Natural killer cell (primary cell): ENCODE results near the gene SLC25A1. TPM values are rescaled to one million over a fixed set of nuclear protein-coding genes. Genes with fewer than 3 reads are reported as not detected.

ENCODE experiments used
- ATAC-seq, 3 donors: fragments of 150-1000 bp in 2 of 3; fragments of 200-7000 bp in 1 of 3; cut with Tn5 transposase; 1 replicate in 1 of 3; 2 replicates in 2 of 3; pipeline ENCODE4 v1.10.0; 2021; ENCODE audit warnings: mild to moderate bottlenecking in 2 of 3, moderate library complexity in 2 of 3
- DNase-seq, 2 donors: peaks; one replicate each; pipeline versions ENCODE4 v3.0.0 to v3.0.0-alpha.2; 2013 to 2021; ENCODE audit warnings: mixed read lengths in 1 of 2
- H3K27ac ChIP-seq: one replicate; pipeline ENCODE4 v1.5.1; 2013; ENCODE audit warnings: mild to moderate bottlenecking, low read length
- H3K27me3 ChIP-seq: one replicate; pipeline ENCODE4 v1.6.1; 2013; ENCODE audit warnings: low read length; ENCODE audit not compliant: control insufficient read depth, insufficient read depth
- H3K36me3 ChIP-seq: one replicate; pipeline ENCODE4 v1.6.1; 2013; ENCODE audit warnings: low read length; ENCODE audit not compliant: control insufficient read depth, insufficient read depth
- H3K4me1 ChIP-seq: one replicate; pipeline ENCODE4 v1.6.1; 2013; ENCODE audit warnings: low read length; ENCODE audit not compliant: control insufficient read depth, insufficient read depth
- H3K4me3 ChIP-seq: one replicate; pipeline ENCODE4 v1.5.1; 2013; ENCODE audit warnings: low read length
- H3K9me3 ChIP-seq: one replicate; pipeline ENCODE4 v1.6.1; 2013; ENCODE audit warnings: low read length; ENCODE audit not compliant: control insufficient read depth, insufficient read depth
- H3K27ac Mint-ChIP-seq, 2 donors: one replicate each; pipeline ENCODE4 v1.8.0; 2022; ENCODE audit warnings: mild to moderate bottlenecking in 2 of 2, mixed read lengths in 2 of 2, moderate library complexity in 1 of 2
- H3K27me3 Mint-ChIP-seq, 2 donors: one replicate each; pipeline ENCODE4 v1.8.0; 2022; ENCODE audit warnings: low read depth in 2 of 2, mixed read lengths in 2 of 2
- H3K36me3 Mint-ChIP-seq: one replicate; pipeline ENCODE4 v1.8.0; 2022; ENCODE audit warnings: mixed read lengths
- H3K4me1 Mint-ChIP-seq, 2 donors: one replicate each; pipeline ENCODE4 v1.8.0; 2022; ENCODE audit warnings: mixed read lengths in 2 of 2
- H3K4me3 Mint-ChIP-seq: one replicate; pipeline ENCODE4 v1.8.0; 2022; ENCODE audit warnings: mild to moderate bottlenecking, moderate library complexity, mixed read lengths
- H3K9me3 Mint-ChIP-seq, 2 donors: one replicate each; pipeline ENCODE4 v1.8.0; 2022; ENCODE audit warnings: mixed read lengths in 2 of 2
- CTCF ChIP-seq: fragments of 200-600 bp; IDR thresholded peaks from one replicate; pipeline ENCODE4 v1.8.0; 2022; ENCODE audit warnings: antibody characterized with exemption
- WGBS: methylation state at CpG from one replicate; pipeline ENCODE4 v1.1.7; 2013; ENCODE audit warnings: missing lambda C conversion rate; ENCODE audit not compliant: insufficient coverage; 5-methylcytosine and 5-hydroxymethylcytosine counted together
- intact Hi-C: fragments of 100-400 bp; cut with micrococcal nuclease; formaldehyde crosslinking; loops from one replicate; pipeline ENCODE4 v1.14.2; 2022
- total RNA-seq, 4 donors: library from RNA; stranded (reverse); fragments of 120-200 nt in 1 of 4; gene quantifications; one replicate each; pipeline versions ENCODE4 v1.2.3 to v1.2.4, GENCODE V29; 2013 to 2022

Gene SLC25A1
- total RNA-seq, 3 donors from 2014 or later (not counting 1 experiment from before 2014, with no cell fraction given): 24.8 to 29.6 (median 26.9) TPM

GRCh38 chr22:19225560-19225959 lies 47.0 kb upstream of the SLC25A1 start:
- Histone ChIP-seq H3K4me3 (no peak overlapping the region), H3K4me1 (no peaks in the 10 kb centered on the region), H3K36me3 (no peaks in the 10 kb centered on the region), H3K27me3 (no peaks in the 10 kb centered on the region), H3K27ac (no peak overlapping the region), H3K9me3 (no peaks in the 10 kb centered on the region)
- no peak for TF ChIP-seq CTCF
- intact Hi-C loops: no loop called here
- 82% methylated on average over 3 of the region's 3 CpGs for WGBS
- no peaks in the 10 kb centered on the region for H3K36me3 Mint-ChIP-seq
- H3K4me1 Mint-ChIP-seq: no peaks in the 10 kb centered on the region
- no peak for ATAC-seq
- no peak for DNase-seq
- H3K4me3 Mint-ChIP-seq: no peak overlapping the region
- H3K27ac Mint-ChIP-seq: no peak overlapping the region
- no peaks in the 10 kb centered on the region for H3K27me3 Mint-ChIP-seq
- no peaks in the 10 kb centered on the region for H3K9me3 Mint-ChIP-seq

GRCh38 chr22:19224985-19225384 lies 46.4 kb upstream of the SLC25A1 start:
- no peaks in the 10 kb centered on the region for H3K9me3 Mint-ChIP-seq

GRCh38 chr22:19224557-19224956 lies 46.0 kb upstream of the SLC25A1 start:
- Mint-ChIP-seq H3K4me1 (no peaks in the 10 kb centered on the region), H3K27me3 (no peaks in the 10 kb centered on the region), H3K36me3 (no peaks in the 10 kb centered on the region), H3K9me3 (no peaks in the 10 kb centered on the region), H3K4me3 (no peak overlapping the region), H3K27ac (no peak overlapping the region)
- DNase-seq: no peak
- Histone ChIP-seq H3K4me1 (no peaks in the 10 kb centered on the region), H3K4me3 (no peak overlapping the region), H3K27ac (no peak overlapping the region), H3K27me3 (no peaks in the 10 kb centered on the region), H3K9me3 (no peaks in the 10 kb centered on the region), H3K36me3 (no peaks in the 10 kb centered on the region)
- 89% methylated on average over 5 of the region's 5 CpGs for WGBS
- no peak for TF ChIP-seq CTCF
- intact Hi-C loops: no loop called here
- no peak for ATAC-seq

More at GRCh38 chr22:19224985-19225384, 46.4 kb upstream of the SLC25A1 start:
- Mint-ChIP-seq H3K4me3 (no peak overlapping the region), H3K36me3 (no peaks in the 10 kb centered on the region), H3K27me3 (no peaks in the 10 kb centered on the region), H3K27ac (no peak overlapping the region), H3K4me1 (no peaks in the 10 kb centered on the region)
- ATAC-seq (no peak), DNase-seq (no peak)
- TF ChIP-seq CTCF: no peak
- H3K27me3 ChIP-seq: no peaks in the 10 kb centered on the region
- intact Hi-C loops: no loop called here
- H3K4me3 ChIP-seq: no peak overlapping the region
- H3K36me3 ChIP-seq: no peaks in the 10 kb centered on the region
- 92% methylated on average over 7 of the region's 7 CpGs for WGBS
- H3K4me1 ChIP-seq: no peaks in the 10 kb centered on the region
- H3K9me3 ChIP-seq: no peaks in the 10 kb centered on the region
- no peak overlapping the region for H3K27ac ChIP-seq

- Histone ChIP-seq H3K27ac (no peak overlapping the region), H3K36me3 (no peaks in the 10 kb centered on the region), H3K4me3 (no peak overlapping the region), H3K9me3 (no peaks in the 10 kb centered on the region), H3K4me1 (no peaks in the 10 kb centered on the region), H3K27me3 (no peaks in the 10 kb centered on the region)
- ATAC-seq (no peak), DNase-seq (no peak)
- Mint-ChIP-seq H3K4me1 (no peaks in the 10 kb centered on the region), H3K36me3 (no peaks in the 10 kb centered on the region), H3K9me3 (no peaks in the 10 kb centered on the region), H3K27ac (no peak overlapping the region), H3K4me3 (no peak overlapping the region), H3K27me3 (no peaks in the 10 kb centered on the region)
- WGBS: 81% methylated on average over 6 of the region's 6 CpGs
- intact Hi-C loops: no loop called here
- no peak for TF ChIP-seq CTCF
Measured at GRCh38 chr22:19223617-19224016, 45.1 kb upstream of the SLC25A1 start.
